Lower leg skin (tissue), 4 donors: ENCODE data around the gene PRR7. TPM values are rescaled to one million over a fixed set of nuclear protein-coding genes. Genes with fewer than 3 reads are reported as not detected.
A peak's percentile ranks its signal among the peaks of the same experiment; 100 is the strongest.

Experiments used
- DNase-seq, 2 donors: peaks; one replicate each; pipeline ENCODE4 v3.0.0-alpha.2; 2019; ENCODE audit warnings: low spot score in 2 of 2
- H3K4me3 ChIP-seq: fragments of 200-600 bp; sonication (generic); 2 replicates; pipeline ENCODE4 v1.5.1; 2017; ENCODE audit warnings: mild to moderate bottlenecking, low read depth; ENCODE audit not compliant: poor library complexity, severe bottlenecking
- POLR2A ChIP-seq, 2 donors: fragments of 450-650 bp; IDR thresholded peaks; one replicate each; pipeline ENCODE4 v1.6.1; 2016 to 2017; ENCODE audit warnings: antibody characterized with exemption in 2 of 2, mild to moderate bottlenecking in 1 of 2, moderate library complexity in 1 of 2
- WGBS, 2 donors: methylation state at CpG; one replicate each; pipeline ENCODE4 v1.1.5; 2018; 5-methylcytosine and 5-hydroxymethylcytosine counted together
- intact Hi-C: fragments of 100-400 bp; cut with DNase I; formaldehyde crosslinking; loops from one replicate; pipeline ENCODE4 v1.15.0; 2023; ENCODE audit warnings: low total_unique reads
- total RNA-seq, 4 donors: library from RNA; depleted of rRNA; stranded (reverse); fragments of >200 nt; gene quantifications; one replicate each; pipeline ENCODE4 v1.1.0, GENCODE V29; 2016
- TF ChIP-seq, protein P1 (sequence below), 3 donors: fragments of 450-650 bp; IDR thresholded peaks; one replicate each; pipeline ENCODE4 v1.5.1; 2016; ENCODE audit warnings: antibody characterized with exemption in 3 of 3, mild to moderate bottlenecking in 3 of 3, moderate library complexity in 2 of 3

The PRR7 gene
- total RNA-seq, 4 donors from 2014 or later: 5.4 to 10.2 (median 8.0) TPM

DNA sequence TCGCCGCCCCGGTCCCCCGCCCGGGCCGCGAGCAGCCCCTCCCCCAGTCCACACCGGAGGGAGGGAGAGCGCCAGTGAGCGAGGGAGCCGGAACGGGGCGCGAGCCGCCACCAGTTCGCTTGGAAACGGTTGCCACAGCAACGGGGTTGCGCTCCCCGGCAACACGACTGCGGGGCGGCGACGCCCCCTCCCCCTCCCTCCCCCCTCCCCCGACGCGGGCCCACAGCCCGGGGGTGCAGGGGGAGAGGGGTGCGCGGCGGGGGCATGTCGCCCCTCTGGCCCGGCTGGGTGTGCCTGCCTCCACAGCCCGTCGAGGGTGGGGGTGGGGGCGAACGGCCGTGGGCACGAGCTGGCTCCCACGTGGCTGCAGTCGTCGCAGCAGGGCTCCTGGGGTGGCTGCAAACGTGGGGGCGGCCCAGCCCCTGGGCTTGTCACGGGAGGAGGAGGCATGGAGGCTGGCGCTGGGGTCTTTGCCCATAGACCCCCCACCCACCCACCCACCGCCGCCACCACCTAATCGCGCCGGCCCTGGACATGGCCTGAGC lies 524 bp downstream of the PRR7 start:
- no CpG with 5 or more reads among the region's 52 CpGs for WGBS, 2 donors
- TF ChIP-seq, protein P1, sequence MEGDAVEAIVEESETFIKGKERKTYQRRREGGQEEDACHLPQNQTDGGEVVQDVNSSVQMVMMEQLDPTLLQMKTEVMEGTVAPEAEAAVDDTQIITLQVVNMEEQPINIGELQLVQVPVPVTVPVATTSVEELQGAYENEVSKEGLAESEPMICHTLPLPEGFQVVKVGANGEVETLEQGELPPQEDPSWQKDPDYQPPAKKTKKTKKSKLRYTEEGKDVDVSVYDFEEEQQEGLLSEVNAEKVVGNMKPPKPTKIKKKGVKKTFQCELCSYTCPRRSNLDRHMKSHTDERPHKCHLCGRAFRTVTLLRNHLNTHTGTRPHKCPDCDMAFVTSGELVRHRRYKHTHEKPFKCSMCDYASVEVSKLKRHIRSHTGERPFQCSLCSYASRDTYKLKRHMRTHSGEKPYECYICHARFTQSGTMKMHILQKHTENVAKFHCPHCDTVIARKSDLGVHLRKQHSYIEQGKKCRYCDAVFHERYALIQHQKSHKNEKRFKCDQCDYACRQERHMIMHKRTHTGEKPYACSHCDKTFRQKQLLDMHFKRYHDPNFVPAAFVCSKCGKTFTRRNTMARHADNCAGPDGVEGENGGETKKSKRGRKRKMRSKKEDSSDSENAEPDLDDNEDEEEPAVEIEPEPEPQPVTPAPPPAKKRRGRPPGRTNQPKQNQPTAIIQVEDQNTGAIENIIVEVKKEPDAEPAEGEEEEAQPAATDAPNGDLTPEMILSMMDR (IDR thresholded peaks at IDR 0.05): no peak
- TF ChIP-seq POLR2A (IDR thresholded peaks at IDR 0.05): no peak
- peak overlapping the region; percentile 31 for H3K4me3 ChIP-seq
- intact Hi-C loops: no loop called here
- DNase-seq: no peak

DNA sequence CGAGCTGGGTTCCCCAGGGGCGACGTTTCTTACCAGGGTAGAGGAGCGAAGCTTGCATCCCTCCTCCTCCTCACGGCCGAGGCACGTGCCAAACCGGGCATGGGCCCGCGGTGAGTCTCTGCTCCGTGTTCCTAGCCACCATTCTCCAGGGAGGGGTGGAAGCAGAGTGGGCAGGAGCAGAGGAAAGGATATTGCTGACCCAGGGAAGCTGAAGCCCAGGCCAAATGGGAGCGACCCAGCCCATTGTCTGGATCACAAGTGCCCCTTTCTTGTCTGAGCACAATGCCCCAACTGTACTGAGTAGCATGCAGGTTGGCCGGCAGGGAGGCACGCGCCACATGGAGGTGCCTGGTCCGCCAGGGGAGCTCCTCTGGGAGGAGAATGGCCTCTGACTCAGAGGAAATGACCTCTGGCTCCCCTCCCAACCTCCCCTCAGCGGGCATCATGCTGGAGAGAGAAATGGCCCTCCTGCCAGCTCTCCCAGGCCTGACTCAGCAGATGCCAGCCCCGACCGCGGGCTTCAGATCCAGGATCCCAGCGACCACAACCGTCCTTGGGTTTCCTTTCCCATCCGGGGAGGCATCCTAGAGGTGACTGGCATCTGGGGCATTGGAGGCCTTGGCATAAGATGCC lies 1.1 kb downstream of the PRR7 start:
- 3 to 7% methylated on average over 13 to 17 of the region's 23 CpGs for WGBS, 2 donors
- H3K4me3 ChIP-seq: no peak overlapping the region
- intact Hi-C loops: no loop called here
- no peak for DNase-seq
- TF ChIP-seq, protein P1 (IDR thresholded peaks at IDR 0.05): no peak
- TF ChIP-seq POLR2A (IDR thresholded peaks at IDR 0.05): no peak

DNA sequence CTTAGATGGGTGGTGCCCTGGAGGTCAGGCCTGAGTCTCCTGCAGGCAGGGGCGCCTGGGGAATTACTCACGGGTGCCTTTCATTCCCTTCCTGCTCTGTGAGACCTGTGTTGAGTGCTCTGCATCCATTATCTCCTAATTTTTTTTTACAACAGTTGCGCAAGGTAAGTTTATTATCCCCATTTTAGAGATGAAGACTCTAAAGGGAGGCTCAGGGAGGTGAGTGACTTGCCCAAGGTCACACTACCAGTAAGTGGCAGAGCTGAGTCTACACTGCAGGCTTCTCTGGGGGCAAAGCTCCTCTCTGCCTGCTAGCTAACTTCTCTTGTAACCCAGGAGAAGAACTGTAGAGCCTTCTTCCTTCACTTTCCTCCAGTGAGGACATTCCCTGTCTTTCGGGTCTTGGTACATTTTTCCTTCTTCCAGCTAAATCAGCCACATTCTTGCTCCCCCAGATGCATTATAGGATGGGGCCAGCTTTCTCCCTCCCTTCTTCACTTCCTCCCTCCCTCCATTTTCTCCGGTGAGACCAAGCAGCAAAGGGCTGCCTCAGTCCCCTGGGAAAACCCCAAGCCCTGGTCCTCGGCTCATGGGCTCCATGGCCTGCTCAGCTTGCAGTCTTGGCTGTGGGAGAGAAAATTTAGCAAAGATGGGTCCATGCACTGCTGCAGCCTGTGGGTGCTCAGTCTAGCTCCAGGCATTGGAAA lies 1.8 kb downstream of the PRR7 start:
- DNase-seq: no peak
- TF ChIP-seq, protein P1 (IDR thresholded peaks at IDR 0.05): no peak
- no peak for TF ChIP-seq POLR2A (IDR thresholded peaks at IDR 0.05)
- 70 to 75% methylated on average over 6 of the region's 6 CpGs for WGBS, 2 donors
- intact Hi-C loops: no loop called here
- H3K4me3 ChIP-seq: no peak overlapping the region

DNA sequence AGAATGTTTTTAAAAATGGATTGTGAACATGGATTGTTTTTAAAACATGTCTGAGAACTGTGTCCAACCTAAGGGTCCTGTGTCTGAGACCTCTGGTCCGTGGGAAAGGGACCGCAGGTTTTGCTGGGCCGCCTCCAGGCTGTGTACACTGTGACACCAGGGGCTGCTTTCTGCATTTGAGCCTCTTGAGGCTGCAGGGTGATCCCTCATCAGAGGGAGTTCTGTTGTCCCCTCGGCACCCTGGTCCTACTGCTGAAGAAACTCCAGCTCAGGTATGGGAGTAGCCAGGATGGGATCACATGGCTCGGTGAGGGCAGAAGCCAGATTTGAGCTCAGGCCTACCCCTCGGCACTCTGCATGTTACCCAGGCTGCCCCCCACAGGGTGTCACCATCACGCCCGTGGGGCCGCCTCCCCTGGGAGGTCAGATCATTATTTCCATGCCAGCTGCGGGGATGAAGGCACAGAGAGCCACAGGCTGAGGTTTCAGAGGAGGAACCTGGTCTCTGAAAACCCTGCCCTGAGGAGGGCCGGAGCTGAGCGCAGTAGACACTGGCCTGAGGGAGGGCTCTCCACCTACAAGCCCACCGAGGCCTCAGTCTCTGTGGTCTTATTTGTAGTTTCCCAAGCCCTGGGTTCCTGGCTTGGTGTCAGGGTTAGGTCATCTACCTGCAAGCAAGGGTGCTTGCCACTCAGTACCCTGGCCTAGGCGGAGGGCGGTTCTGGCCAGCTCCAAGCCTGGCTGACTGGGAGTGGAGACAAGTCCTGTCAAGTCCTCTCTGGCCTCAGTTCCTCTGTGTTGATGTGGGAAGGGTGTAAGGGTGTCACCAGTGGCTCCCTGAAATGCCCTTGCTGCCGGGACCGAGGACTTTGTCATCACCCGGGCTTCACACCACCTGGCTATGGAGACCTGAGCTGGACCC lies 2.8 kb downstream of the PRR7 start:
- WGBS, 2 donors: 67 to 70% methylated on average over 14 to 18 of the region's 18 CpGs
- DNase-seq: no peak
- no peak overlapping the region for H3K4me3 ChIP-seq
- intact Hi-C loops: loop anchor here (10.0 kb wide), 1 partner anchor 135 kb away; the partner anchor contains the start of gene MXD3
- no peak for TF ChIP-seq POLR2A (IDR thresholded peaks at IDR 0.05)
- TF ChIP-seq, protein P1 (IDR thresholded peaks at IDR 0.05): no peak

DNA sequence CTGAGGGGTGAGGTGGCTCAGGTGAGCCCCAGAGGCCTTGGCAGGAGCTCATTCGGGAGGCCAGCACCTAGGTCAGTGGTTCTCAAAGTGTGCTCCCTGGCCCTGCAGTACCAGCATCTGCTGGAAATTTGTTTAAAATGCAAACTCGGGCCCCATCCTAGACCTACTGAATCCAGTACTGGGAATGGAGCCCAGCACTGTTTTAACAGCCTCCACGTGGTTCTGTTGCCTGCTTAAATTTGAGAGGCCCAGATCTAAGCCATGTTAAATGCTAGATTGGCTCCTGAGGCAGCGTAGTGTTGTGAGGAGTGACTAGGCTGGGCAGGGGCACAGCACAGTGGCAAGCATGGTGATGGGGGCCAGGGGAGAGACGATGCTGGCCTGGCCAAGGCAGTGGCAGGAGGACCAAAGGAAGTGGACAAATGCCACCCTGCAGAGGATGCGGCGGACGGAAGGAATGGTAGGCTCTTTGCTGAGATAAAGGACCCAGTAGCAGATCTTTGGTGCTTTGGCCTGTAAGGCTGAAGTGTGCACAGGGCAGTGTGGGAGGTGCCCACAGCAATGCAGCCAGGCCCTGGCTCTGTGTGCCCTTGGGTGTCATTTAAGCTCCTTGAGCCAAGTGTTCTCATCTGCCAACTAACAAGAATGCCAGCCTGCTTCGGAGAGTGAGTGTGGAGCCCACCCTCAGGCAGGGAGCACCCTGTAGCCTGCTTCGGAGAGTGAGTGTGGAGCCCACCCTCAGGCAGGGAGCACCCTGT lies 4.2 kb downstream of the PRR7 start:
- intact Hi-C loops: loop anchor here (10.0 kb wide), 1 partner anchor 136 kb away; the partner anchor contains the start of gene MXD3
- no peak overlapping the region for H3K4me3 ChIP-seq
- no peak for DNase-seq
- TF ChIP-seq, protein P1 (IDR thresholded peaks at IDR 0.05): no peak
- no peak for TF ChIP-seq POLR2A (IDR thresholded peaks at IDR 0.05)
- 69 to 73% methylated on average over 8 to 10 of the region's 10 CpGs for WGBS, 2 donors
